Measurements from ENCODE around the gene MEF2A.

DNA sequence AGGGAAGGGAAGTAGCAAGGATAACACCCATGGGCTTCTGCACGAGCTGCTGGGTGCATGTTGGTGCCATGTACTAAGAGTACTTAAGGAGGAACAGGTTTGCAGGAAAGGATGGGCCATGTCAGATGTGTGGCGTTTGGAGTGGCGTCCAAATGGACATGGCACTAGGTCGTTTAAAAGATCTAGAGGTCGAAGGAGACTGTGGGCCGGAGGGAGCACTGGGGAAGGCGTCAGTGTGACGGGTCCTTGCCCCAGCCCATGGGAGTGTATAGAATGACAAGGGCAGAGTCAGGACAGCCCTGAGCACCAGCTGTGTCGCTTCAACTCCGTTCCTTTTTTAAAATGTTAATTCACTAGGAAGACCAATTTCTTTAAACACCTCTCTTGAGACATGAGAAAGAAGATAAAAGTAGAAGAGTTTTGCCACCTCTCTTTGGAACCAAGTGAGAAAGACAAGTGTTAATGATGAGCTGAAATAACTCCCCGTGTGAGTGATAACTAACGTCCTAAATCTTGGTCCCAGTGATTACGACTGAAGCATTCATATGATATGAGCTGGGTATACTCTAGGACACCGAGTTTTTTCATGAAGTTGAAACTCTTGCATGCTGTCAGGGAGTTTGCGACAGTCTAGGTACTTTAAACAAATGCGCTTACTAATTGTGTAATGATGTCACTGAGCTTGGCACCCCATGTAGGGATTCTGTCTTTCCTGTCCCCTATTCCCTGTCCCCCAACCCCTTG lies 143.6 kb downstream of the MEF2A start:
- no peak for TF ChIP-seq ZNF384 (IDR thresholded peaks at IDR 0.05; ENCODE audit: borderline replicate concordance, low read depth, low read length)
- TF ChIP-seq MTA3 (IDR thresholded peaks at IDR 0.05; ENCODE audit: borderline replicate concordance, low read length) = no peak
- TF ChIP-seq, protein P1, sequence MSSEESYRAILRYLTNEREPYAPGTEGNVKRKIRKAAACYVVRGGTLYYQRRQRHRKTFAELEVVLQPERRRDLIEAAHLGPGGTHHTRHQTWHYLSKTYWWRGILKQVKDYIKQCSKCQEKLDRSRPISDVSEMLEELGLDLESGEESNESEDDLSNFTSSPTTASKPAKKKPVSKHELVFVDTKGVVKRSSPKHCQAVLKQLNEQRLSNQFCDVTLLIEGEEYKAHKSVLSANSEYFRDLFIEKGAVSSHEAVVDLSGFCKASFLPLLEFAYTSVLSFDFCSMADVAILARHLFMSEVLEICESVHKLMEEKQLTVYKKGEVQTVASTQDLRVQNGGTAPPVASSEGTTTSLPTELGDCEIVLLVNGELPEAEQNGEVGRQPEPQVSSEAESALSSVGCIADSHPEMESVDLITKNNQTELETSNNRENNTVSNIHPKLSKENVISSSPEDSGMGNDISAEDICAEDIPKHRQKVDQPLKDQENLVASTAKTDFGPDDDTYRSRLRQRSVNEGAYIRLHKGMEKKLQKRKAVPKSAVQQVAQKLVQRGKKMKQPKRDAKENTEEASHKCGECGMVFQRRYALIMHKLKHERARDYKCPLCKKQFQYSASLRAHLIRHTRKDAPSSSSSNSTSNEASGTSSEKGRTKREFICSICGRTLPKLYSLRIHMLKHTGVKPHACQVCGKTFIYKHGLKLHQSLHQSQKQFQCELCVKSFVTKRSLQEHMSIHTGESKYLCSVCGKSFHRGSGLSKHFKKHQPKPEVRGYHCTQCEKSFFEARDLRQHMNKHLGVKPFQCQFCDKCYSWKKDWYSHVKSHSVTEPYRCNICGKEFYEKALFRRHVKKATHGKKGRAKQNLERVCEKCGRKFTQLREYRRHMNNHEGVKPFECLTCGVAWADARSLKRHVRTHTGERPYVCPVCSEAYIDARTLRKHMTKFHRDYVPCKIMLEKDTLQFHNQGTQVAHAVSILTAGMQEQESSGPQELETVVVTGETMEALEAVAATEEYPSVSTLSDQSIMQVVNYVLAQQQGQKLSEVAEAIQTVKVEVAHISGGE (CRISPR knock-in tag; IDR thresholded peaks at IDR 0.05) = no peak
- TF ChIP-seq, protein P2, sequence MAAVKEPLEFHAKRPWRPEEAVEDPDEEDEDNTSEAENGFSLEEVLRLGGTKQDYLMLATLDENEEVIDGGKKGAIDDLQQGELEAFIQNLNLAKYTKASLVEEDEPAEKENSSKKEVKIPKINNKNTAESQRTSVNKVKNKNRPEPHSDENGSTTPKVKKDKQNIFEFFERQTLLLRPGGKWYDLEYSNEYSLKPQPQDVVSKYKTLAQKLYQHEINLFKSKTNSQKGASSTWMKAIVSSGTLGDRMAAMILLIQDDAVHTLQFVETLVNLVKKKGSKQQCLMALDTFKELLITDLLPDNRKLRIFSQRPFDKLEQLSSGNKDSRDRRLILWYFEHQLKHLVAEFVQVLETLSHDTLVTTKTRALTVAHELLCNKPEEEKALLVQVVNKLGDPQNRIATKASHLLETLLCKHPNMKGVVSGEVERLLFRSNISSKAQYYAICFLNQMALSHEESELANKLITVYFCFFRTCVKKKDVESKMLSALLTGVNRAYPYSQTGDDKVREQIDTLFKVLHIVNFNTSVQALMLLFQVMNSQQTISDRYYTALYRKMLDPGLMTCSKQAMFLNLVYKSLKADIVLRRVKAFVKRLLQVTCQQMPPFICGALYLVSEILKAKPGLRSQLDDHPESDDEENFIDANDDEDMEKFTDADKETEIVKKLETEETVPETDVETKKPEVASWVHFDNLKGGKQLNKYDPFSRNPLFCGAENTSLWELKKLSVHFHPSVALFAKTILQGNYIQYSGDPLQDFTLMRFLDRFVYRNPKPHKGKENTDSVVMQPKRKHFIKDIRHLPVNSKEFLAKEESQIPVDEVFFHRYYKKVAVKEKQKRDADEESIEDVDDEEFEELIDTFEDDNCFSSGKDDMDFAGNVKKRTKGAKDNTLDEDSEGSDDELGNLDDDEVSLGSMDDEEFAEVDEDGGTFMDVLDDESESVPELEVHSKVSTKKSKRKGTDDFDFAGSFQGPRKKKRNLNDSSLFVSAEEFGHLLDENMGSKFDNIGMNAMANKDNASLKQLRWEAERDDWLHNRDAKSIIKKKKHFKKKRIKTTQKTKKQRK (IDR thresholded peaks at IDR 0.05; ENCODE audit: low read depth, low read length) = no peak
